ENCODE results near the gene ZNF296. TPM values are rescaled to one million over a fixed set of nuclear protein-coding genes. Genes with fewer than 3 reads are reported as not detected.

ZNF296 gene
- total RNA-seq, 6 experiments from 2014 or later = 0.16 to 0.47 (median 0.35) TPM; not detected in 1

- no peaks in the 10 kb centered on the region for H3K36me3 ChIP-seq
- TF ChIP-seq POLR2A (IDR thresholded peaks at IDR 0.05) (no peak), CTCF (IDR thresholded peaks at IDR 0.05) (no peak)
- H3K9me3 ChIP-seq = no peaks in the 10 kb centered on the region
- WGBS (ENCODE audit: insufficient coverage, low coverage, low lambda C conversion rate, missing lambda C conversion rate) = 70% methylated on average over 9 of the region's 15 CpGs
- intact Hi-C loops (cut with DNase I) = no loop called here
- no peak for ATAC-seq
- peak overlapping the region in 2 of 3 donors; percentile 24 to 56 for H3K4me3 ChIP-seq
- no peak for DNase-seq
- H3K27ac ChIP-seq = no peak overlapping the region
- no peaks in the 10 kb centered on the region for H3K27me3 ChIP-seq
- peaks cover 0 to 29% (median 5%) of the 10 kb centered on the region in 4 donors for H3K4me1 ChIP-seq
Measured at GRCh38 chr19:45076851-45077730, 813 bp upstream of the ZNF296 start.

GRCh38 chr19:45075301-45076028 is 813 bp downstream of the ZNF296 start:
- Histone ChIP-seq H3K27me3 (no peaks in the 10 kb centered on the region), H3K27ac (peak overlapping the region in 1 of 3 donors; percentile 29), H3K4me1 (peaks cover 0 to 25% (median 3%) of the 10 kb centered on the region in 4 donors), H3K36me3 (peaks cover 0 to 10% (median 3%) of the 10 kb centered on the region in 4 donors), H3K4me3 (peak overlapping the region; percentile 24 to 56 (median 38)), H3K9me3 (no peaks in the 10 kb centered on the region)
- DNase-seq (peak; percentile 70 to 87 (median 76)), ATAC-seq (peak; percentile 30 to 54 (median 46))
- WGBS (ENCODE audit: insufficient coverage, low coverage, low lambda C conversion rate, missing lambda C conversion rate) = 23% methylated on average over 14 of the region's 26 CpGs
- intact Hi-C loops (cut with DNase I) = no loop called here
- TF ChIP-seq POLR2A (IDR thresholded peaks at IDR 0.05) = no peak
- TF ChIP-seq CTCF (IDR thresholded peaks at IDR 0.05) = no peak

DNA sequence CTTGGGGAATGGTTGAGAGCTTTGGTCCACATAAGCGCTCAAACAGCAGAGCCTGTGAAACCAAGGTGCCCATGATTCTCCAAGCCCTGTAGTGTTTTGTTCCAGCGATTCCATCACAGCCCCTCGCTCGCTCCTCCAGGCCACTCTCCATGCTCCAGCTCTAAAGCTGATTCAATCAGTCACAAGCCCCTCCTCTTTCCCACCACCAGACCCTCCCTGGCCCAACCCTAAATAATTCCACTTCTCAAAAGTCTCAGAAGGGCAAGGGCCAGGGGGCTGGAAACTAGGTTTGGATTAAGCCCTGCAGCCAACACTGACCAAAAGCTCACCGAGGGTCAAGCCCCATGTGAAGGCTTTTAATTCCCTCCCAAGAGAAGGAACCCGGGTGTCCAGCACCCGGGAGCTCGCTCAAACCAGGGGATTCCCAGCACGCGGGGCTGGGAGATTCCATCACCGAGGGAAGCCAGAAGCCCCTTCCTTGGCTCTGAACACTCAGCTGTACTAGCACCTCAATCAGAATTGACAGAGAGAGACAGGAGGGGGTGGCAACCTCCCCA is 1.5 kb downstream of the ZNF296 start:
- DNase-seq (no peak), ATAC-seq (no peak)
- H3K9me3 ChIP-seq = no peaks in the 10 kb centered on the region
- H3K4me3 ChIP-seq = no peak overlapping the region
- H3K4me1 ChIP-seq = peaks cover 0 to 19% (median under 1%) of the 10 kb centered on the region in 4 donors
- H3K27ac ChIP-seq = no peak overlapping the region
- no peaks in the 10 kb centered on the region for H3K27me3 ChIP-seq
- intact Hi-C loops (cut with DNase I) = no loop called here
- no peak for TF ChIP-seq POLR2A (IDR thresholded peaks at IDR 0.05)
- TF ChIP-seq CTCF (IDR thresholded peaks at IDR 0.05) = no peak
- WGBS (ENCODE audit: insufficient coverage, low coverage, low lambda C conversion rate, missing lambda C conversion rate) = 70% methylated on average over 10 of the region's 11 CpGs
- peaks cover 0 to 17% (median 9%) of the 10 kb centered on the region in 4 donors for H3K36me3 ChIP-seq

DNA sequence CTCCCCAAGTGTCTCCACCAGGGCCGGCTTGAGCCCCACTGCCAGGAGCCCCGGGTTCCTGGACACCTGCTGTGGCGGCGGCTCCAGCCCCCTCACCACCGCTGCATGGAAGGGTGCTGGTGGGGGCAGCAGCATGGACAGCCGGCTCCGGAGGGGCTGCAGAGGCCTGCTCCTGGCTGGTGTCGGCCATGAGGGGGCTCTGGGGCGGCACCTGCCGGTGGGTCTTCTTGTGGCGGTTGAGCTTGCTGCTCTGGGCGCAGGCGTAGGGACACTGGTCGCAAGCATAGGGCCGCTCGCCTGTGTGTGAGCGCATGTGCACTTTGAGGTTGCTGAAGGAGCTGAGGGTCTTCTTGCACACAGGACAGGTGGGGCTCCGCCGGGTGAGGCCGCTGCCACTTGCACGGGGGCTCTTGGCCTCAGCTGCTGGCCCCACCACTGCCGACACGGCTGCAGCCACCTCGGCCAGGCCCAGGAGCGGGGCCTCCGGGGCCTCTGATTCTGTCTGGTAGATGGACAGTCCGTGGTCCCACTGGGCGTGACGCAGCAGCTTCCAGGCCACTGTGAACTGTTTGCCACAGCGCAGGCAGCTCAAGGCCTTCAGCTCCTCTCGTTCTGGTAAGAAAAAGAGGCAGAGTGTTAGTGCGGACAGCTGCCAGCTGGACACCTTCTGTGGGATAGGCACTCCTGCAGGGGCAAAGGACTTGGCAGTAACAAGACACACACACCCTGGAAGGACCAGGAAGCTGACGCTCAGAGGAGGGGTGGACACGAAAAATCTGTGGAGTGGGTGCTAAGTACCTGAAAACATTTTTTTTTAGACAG is 4.1 kb downstream of the ZNF296 start:
- intact Hi-C loops (cut with DNase I) = no loop called here
- WGBS (ENCODE audit: insufficient coverage, low coverage, low lambda C conversion rate, missing lambda C conversion rate) = no CpG with 5 or more reads among the region's 34 CpGs
- H3K9me3 ChIP-seq = no peaks in the 10 kb centered on the region
- DNase-seq (no peak), ATAC-seq (no peak)
- H3K27me3 ChIP-seq = no peaks in the 10 kb centered on the region
- TF ChIP-seq POLR2A (IDR thresholded peaks at IDR 0.05) = no peak
- peaks cover 4 to 40% (median 22%) of the 10 kb centered on the region in 4 donors for H3K36me3 ChIP-seq
- no peak overlapping the region for H3K27ac ChIP-seq
- H3K4me3 ChIP-seq = no peak overlapping the region
- H3K4me1 ChIP-seq = peaks cover 0 to 12% (median 0%) of the 10 kb centered on the region in 4 donors
